Glutamatergic neuron (in vitro differentiated cells): ENCODE measurements around the gene MBD1. TPM values are rescaled to one million over a fixed set of nuclear protein-coding genes. Genes with fewer than 3 reads are reported as not detected.
A peak's percentile ranks its signal among the peaks of the same experiment; 100 is the strongest.

Experiments used
- DNase-seq: peaks from one replicate; pipeline ENCODE4 v3.0.0; 2022
- H3K27ac Mint-ChIP-seq: one replicate; pipeline ENCODE4 v1.8.0; 2020; ENCODE audit warnings: mild to moderate bottlenecking, mixed read lengths, inconsistent platforms; ENCODE audit not compliant: unreplicated experiment
- H3K27me3 Mint-ChIP-seq: one replicate; pipeline ENCODE4 v1.8.0; 2020; ENCODE audit warnings: mild to moderate bottlenecking, moderate library complexity, mixed read lengths, inconsistent platforms; ENCODE audit not compliant: unreplicated experiment
- H3K36me3 Mint-ChIP-seq: one replicate; pipeline ENCODE4 v1.8.0; 2020; ENCODE audit warnings: mild to moderate bottlenecking, mixed read lengths, inconsistent platforms; ENCODE audit not compliant: unreplicated experiment
- H3K4me1 Mint-ChIP-seq: one replicate; pipeline ENCODE4 v1.8.0; 2020; ENCODE audit warnings: mild to moderate bottlenecking, low read depth, mixed read lengths, inconsistent platforms; ENCODE audit not compliant: unreplicated experiment
- H3K4me3 Mint-ChIP-seq: one replicate; pipeline ENCODE4 v1.8.0; 2020; ENCODE audit warnings: mild to moderate bottlenecking, mixed read lengths, inconsistent platforms; ENCODE audit not compliant: unreplicated experiment
- H3K9me3 Mint-ChIP-seq: one replicate; pipeline ENCODE4 v1.8.0; 2020; ENCODE audit warnings: mild to moderate bottlenecking, moderate library complexity, mixed read lengths, inconsistent platforms; ENCODE audit not compliant: unreplicated experiment
- total RNA-seq: library from RNA; stranded (reverse); fragmentation: NEBNext Ultra II Directional; extraction: Animal tissue kit (Norgen Biotek cat#: 25700); gene quantifications from one replicate; pipeline ENCODE4 v1.2.1, GENCODE V29; 2021; ENCODE audit not compliant: unreplicated experiment
- TF ChIP-seq, protein P1 (sequence below): fragments of 200-600 bp; sonication (generic); IDR thresholded peaks from one replicate; pipeline ENCODE4 v1.5.0; 2021; ENCODE audit not compliant: partially characterized antibody, unreplicated experiment

Gene MBD1
- total RNA-seq, 1 donor from 2014 or later: 91.0 TPM

DNA sequence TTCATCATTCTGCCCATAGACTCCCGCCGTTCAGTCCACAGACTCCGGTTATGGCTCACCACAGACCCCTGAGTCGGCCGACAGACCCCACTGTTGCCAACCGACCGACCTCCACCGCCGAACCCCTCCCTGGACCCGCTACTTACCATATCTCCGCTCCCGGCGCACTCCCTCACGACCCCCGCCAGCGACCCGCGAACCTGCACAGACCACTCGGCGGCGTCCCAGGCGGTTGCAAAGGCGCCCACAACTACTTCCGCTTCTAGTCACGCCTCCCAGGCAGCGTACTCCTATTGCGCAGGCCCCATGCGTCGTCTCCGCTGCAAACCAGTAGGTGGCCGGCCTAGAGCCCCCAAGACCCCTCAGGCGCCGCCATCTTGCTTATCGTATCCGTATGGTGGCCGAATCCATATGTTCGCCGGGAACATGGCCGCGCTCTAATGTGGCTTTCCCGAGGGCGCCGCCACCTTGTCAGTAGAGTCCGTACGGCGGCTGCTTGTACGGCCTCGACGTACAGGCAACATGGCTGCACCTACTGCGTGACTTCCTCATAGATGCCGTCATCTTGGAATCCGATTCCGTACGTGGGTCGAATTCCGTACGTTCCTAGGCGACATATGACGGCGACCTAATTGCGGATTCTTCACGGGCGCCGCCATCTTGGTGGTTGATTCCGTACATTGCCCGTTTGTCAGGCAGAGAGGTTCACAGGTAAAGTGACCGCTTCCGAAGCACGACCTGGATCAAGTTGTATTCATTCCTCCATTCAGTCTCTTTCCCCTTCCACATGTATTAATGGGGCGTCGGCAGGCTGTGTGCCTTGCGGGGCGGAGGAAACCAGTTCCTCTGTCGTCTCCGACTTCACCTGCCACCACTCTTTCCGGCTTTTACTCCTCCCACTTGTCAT is 6.4 kb upstream of the MBD1 start, which contains the start of gene CXXC1:
Gene CXXC1 (minus strand): TSS at position 252 of the 907 bp plus-strand sequence. CDS start 103 bp downstream, at position 149.
- peak; percentile 98 for DNase-seq
- peaks cover 22% of the 10 kb centered on the region for H3K9me3 Mint-ChIP-seq
- peaks cover 6% of the 10 kb centered on the region for H3K4me1 Mint-ChIP-seq
- H3K36me3 Mint-ChIP-seq: peaks cover 4% of the 10 kb centered on the region
- peak within 1 kb of the TSS; percentile 99 for H3K4me3 Mint-ChIP-seq
- TF ChIP-seq, protein P1, sequence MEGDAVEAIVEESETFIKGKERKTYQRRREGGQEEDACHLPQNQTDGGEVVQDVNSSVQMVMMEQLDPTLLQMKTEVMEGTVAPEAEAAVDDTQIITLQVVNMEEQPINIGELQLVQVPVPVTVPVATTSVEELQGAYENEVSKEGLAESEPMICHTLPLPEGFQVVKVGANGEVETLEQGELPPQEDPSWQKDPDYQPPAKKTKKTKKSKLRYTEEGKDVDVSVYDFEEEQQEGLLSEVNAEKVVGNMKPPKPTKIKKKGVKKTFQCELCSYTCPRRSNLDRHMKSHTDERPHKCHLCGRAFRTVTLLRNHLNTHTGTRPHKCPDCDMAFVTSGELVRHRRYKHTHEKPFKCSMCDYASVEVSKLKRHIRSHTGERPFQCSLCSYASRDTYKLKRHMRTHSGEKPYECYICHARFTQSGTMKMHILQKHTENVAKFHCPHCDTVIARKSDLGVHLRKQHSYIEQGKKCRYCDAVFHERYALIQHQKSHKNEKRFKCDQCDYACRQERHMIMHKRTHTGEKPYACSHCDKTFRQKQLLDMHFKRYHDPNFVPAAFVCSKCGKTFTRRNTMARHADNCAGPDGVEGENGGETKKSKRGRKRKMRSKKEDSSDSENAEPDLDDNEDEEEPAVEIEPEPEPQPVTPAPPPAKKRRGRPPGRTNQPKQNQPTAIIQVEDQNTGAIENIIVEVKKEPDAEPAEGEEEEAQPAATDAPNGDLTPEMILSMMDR: peak; percentile 79
- peak within 1 kb of the TSS; percentile 89 for H3K27ac Mint-ChIP-seq
- peaks cover 18% of the 10 kb centered on the region for H3K27me3 Mint-ChIP-seq

DNA sequence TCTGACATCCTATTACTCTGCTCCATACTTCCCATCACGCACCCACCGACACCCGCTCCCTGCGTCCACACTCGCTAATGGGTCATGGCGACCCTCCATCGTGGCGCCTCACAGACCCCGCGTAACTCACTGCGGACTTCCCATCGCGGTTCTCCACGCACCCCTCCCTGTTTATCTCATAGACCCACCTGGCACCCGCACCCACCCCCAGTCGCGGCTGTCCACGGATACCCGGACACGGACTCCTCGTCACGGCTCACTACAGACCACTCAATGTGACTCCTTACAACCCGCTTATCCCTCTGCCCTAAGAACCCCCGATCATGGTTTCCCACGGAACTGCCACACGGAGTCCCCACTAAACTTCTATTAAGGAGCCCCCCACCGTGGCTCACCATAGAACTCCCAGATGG is 5.7 kb upstream of the MBD1 start:
- H3K9me3 Mint-ChIP-seq: peaks cover 23% of the 10 kb centered on the region
- H3K4me3 Mint-ChIP-seq: peak overlapping the region; percentile 99
- peaks cover 6% of the 10 kb centered on the region for H3K4me1 Mint-ChIP-seq
- TF ChIP-seq, protein P1: no peak
- DNase-seq: no peak
- H3K27ac Mint-ChIP-seq: peak overlapping the region; percentile 89
- peaks cover 4% of the 10 kb centered on the region for H3K36me3 Mint-ChIP-seq
- H3K27me3 Mint-ChIP-seq: peaks cover 16% of the 10 kb centered on the region

DNA sequence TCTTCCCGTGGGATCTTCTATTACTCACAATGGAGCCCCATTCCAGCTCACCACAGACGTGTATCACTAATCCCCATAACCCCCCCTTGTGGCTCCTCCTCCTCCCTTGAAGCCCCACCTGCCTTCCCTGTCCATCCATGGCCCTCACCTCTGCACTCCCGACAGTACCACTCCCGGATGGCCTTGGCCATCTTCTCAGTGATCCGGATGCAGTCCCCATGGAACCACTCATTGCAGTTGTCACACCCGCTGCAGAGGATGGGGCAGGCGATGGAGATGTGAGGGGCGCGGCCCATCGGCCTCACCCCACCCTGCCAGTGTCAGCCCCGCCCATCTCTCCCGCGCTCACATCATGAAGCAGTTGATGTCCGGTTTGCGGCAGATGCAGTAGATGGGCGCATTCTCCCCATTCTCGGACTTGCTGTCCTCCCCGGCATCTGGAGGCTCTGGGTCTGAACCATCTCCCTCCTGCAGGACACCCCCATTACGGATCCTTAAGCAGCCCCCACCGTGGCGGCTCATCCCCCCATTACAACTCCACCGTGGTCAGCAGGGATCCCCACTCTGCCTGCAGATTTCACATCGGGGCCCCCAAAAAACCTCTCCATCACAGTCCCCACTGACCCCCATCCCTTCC is 5.2 kb upstream of the MBD1 start:
- TF ChIP-seq, protein P1: no peak
- Mint-ChIP-seq H3K4me3 (peak overlapping the region; percentile 99), H3K36me3 (peaks cover 4% of the 10 kb centered on the region), H3K4me1 (peaks cover 6% of the 10 kb centered on the region), H3K9me3 (peaks cover 23% of the 10 kb centered on the region), H3K27ac (peak overlapping the region; percentile 89), H3K27me3 (peaks cover 16% of the 10 kb centered on the region)
- no peak for DNase-seq

DNA sequence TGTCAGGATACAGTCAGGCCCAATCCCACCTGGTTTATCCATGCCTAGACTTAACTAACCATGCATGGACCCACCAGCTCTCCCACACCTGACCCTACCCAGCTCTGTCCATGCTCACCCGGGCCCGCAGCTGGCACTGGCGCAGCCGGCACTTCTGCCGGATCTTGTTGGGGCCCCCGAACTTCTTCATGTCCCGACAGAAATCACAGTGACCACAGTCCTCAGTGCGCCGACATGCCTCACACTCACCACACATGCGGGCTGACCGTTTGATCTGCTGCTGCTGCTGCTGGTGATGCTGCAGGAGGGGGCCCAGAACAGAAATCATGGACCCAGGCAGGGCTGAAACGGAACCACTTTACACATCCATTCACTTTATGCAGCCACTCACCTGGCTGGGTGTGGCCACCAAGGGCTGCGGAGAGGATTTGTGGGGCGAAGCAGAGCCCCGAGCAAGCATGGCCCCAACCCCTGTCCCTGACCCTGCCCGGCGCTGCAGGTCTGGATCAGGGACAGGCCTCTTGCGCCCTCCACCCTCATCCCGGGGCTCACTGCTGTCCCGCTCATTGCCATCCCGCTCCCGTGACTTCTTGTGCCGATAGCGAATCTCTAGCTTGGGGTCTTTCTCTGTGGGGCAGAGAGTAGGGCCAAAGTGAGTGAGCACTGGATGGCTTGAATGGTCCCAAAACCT is 4.5 kb upstream of the MBD1 start:
- Mint-ChIP-seq H3K4me3 (peak overlapping the region; percentile 99), H3K4me1 (peaks cover 6% of the 10 kb centered on the region), H3K9me3 (peaks cover 23% of the 10 kb centered on the region), H3K27me3 (peaks cover 18% of the 10 kb centered on the region), H3K36me3 (peaks cover 4% of the 10 kb centered on the region), H3K27ac (no peak overlapping the region)
- TF ChIP-seq, protein P1: no peak
- DNase-seq: no peak
